ENCODE results near the gene DHRSX.

- no peak for TF ChIP-seq CTCF (conservative IDR thresholded peaks at IDR 0.05; ENCODE audit: low read depth, low read length)
- TF ChIP-seq EZH2phosphoT487 (IDR thresholded peaks at IDR 0.05; ENCODE audit: borderline replicate concordance, low read length), result no peak
These were observed 93.8 kb downstream of the DHRSX start for GRCh38 chrX:2406891-2407518.

Measured in PC-3 (cell line).